B cell (primary cell): ENCODE results near the gene VKORC1. TPM values are rescaled to one million over a fixed set of nuclear protein-coding genes. Genes with fewer than 3 reads are reported as not detected.

Experiments
- ATAC-seq: fragments of 200-7000 bp; cut with Tn5 transposase; one replicate; pipeline ENCODE4 v1.10.0; 2021; ENCODE audit warnings: low read depth, mild to moderate bottlenecking, moderate number of reproducible peaks, moderate library complexity
- CTCF ChIA-PET: fragments of 350-600 bp; sonication (Branson Sonifier 250); formaldehyde crosslinking; loops from one replicate; lab custom pipeline; 2021; ENCODE audit warnings: antibody characterized with exemption, inconsistent platforms; lab: Charles Lee
- POLR2A ChIA-PET: fragments of 350-600 bp; sonication (Branson Sonifier 250); formaldehyde crosslinking; loops from one replicate; lab custom pipeline; 2021; ENCODE audit warnings: antibody characterized with exemption; lab: Charles Lee
- DNase-seq: peaks from one replicate; pipeline ENCODE4 v3.0.0; 2013
- H2AFZ ChIP-seq: 2 replicates; pipeline ENCODE4 v1.6.1; 2012; ENCODE audit warnings: mild to moderate bottlenecking, low read depth, low read length; ENCODE audit not compliant: insufficient read depth, poor library complexity, severe bottlenecking
- H3K27ac ChIP-seq, 2 donors: 1 replicate in 1 of 2; 2 replicates in 1 of 2; pipeline ENCODE4 v1.5.1; 2012 to 2013; ENCODE audit warnings: low read length in 2 of 2, mild to moderate bottlenecking in 2 of 2, moderate library complexity in 1 of 2
- H3K27me3 ChIP-seq, 4 experiments: fragments of 200-600 bp in 1 of 4; sonication (generic) in 1 of 4; replicated peaks in 1 of 4; 1 replicate in 2 of 4; 2 replicates in 2 of 4; pipeline versions ENCODE4 v1.6.1 to v1.7.0; 2013 to 2016; ENCODE audit warnings: low read length in 3 of 4, mild to moderate bottlenecking in 2 of 4, mixed read lengths in 1 of 4, moderate library complexity in 1 of 4; ENCODE audit not compliant: insufficient read depth in 4 of 4, control insufficient read depth in 3 of 4; ENCODE audit errors: control extremely low read depth in 1 of 4
- H3K36me3 ChIP-seq, 2 experiments: replicated peaks in 1 of 2; 1 replicate in 1 of 2; 2 replicates in 1 of 2; pipeline versions ENCODE4 v1.6.1 to v1.7.1; 2013; ENCODE audit warnings: low read length in 1 of 2; ENCODE audit not compliant: insufficient read depth in 2 of 2, control insufficient read depth in 1 of 2; ENCODE audit errors: control extremely low read depth in 1 of 2, extremely low read depth in 1 of 2
- H3K4me1 ChIP-seq, 2 donors: fragments of 200-600 bp in 1 of 2; sonication (generic) in 1 of 2; 1 replicate in 1 of 2; 2 replicates in 1 of 2; pipeline versions ENCODE4 v1.5.1 to v1.6.1; 2013 to 2017; ENCODE audit warnings: low read length in 2 of 2; ENCODE audit not compliant: control insufficient read depth in 2 of 2, insufficient read depth in 2 of 2
- H3K4me2 ChIP-seq: replicated peaks from 2 replicates; pipeline ENCODE3; 2012; ENCODE audit warnings: mild to moderate bottlenecking, low read depth, low read length; ENCODE audit not compliant: poor library complexity, severe bottlenecking
- H3K4me3 ChIP-seq, 5 experiments: fragments of 200-600 bp in 1 of 5; sonication (generic) in 1 of 5; 1 replicate in 3 of 5; 2 replicates in 2 of 5; pipeline versions ENCODE4 v1.5.1 to v1.7.0; 2011 to 2016; ENCODE audit warnings: low read length in 4 of 5, mild to moderate bottlenecking in 4 of 5, low read depth in 2 of 5, control low read depth in 1 of 5, moderate library complexity in 1 of 5; ENCODE audit not compliant: insufficient read depth in 1 of 5; ENCODE audit errors: control extremely low read depth in 1 of 5, extremely low read depth in 1 of 5
- H3K79me2 ChIP-seq: fragments of 200-600 bp; sonication (generic); one replicate; pipeline ENCODE4 v1.6.0; 2016; ENCODE audit warnings: low read length; ENCODE audit not compliant: control insufficient read depth, insufficient read depth
- H3K9ac ChIP-seq: fragments of 200-600 bp; sonication (generic); 2 replicates; pipeline ENCODE4 v1.6.1; 2017; ENCODE audit warnings: mild to moderate bottlenecking, low read length, moderate library complexity
- H3K9me3 ChIP-seq, 3 donors: one replicate each; pipeline versions ENCODE4 v1.6.1 to v1.7.1; 2013; ENCODE audit warnings: low read length in 2 of 3; ENCODE audit not compliant: control insufficient read depth in 2 of 3, insufficient read depth in 1 of 3; ENCODE audit errors: control extremely low read depth in 1 of 3
- H4K20me1 ChIP-seq: 2 replicates; pipeline ENCODE4 v1.6.0; 2012; ENCODE audit warnings: mild to moderate bottlenecking, low read length; ENCODE audit not compliant: insufficient read depth, control insufficient read depth, poor library complexity, severe bottlenecking
- H3K27ac Mint-ChIP-seq: one replicate; pipeline ENCODE4 v1.8.0; 2021; ENCODE audit warnings: mixed read lengths
- H3K27me3 Mint-ChIP-seq: one replicate; pipeline ENCODE4 v1.8.0; 2021; ENCODE audit warnings: mixed read lengths
- H3K4me1 Mint-ChIP-seq: one replicate; pipeline ENCODE4 v1.8.0; 2021; ENCODE audit warnings: mixed read lengths
- H3K4me3 Mint-ChIP-seq: one replicate; pipeline ENCODE4 v1.8.0; 2021; ENCODE audit warnings: mixed read lengths
- H3K9me3 Mint-ChIP-seq: one replicate; pipeline ENCODE4 v1.8.0; 2022; ENCODE audit warnings: mixed read lengths; ENCODE audit not compliant: insufficient read depth
- CTCF ChIP-seq: fragments of 200-600 bp; IDR thresholded peaks from one replicate; pipeline ENCODE4 v1.8.0; 2022; ENCODE audit warnings: antibody characterized with exemption, mild to moderate bottlenecking
- EZH2 ChIP-seq: IDR thresholded peaks from 2 replicates; pipeline ENCODE4 v1.6.1; 2012; ENCODE audit warnings: borderline replicate concordance, low read depth, mild to moderate bottlenecking, moderate library complexity, low read length; ENCODE audit not compliant: insufficient read depth, poor library complexity, severe bottlenecking
- WGBS: methylation state at CpG from one replicate; pipeline ENCODE4 v1.1.5; 2013; ENCODE audit warnings: missing lambda C conversion rate; ENCODE audit not compliant: insufficient coverage; 5-methylcytosine and 5-hydroxymethylcytosine counted together
- intact Hi-C: fragments of 100-400 bp; cut with micrococcal nuclease; formaldehyde crosslinking; loops from one replicate; pipeline ENCODE4 v1.10.0; 2022
- polyA plus RNA-seq: library from polyadenylated mRNA; depleted of rRNA; stranded (reverse); fragments of >200 nt; gene quantifications from 2 replicates; pipeline ENCODE4 v1.2.3, GENCODE V29; 2012
- total RNA-seq, 2 donors: library from RNA; stranded (reverse); fragments of 120-200 nt in 1 of 2; gene quantifications; 1 replicate in 1 of 2; 2 replicates in 1 of 2; pipeline versions ENCODE4 v1.2.3 to v1.2.4, GENCODE V29; 2013 to 2022

Gene VKORC1
- total and polyA plus RNA-seq, 2 donors (not counting 1 experiment from before 2014, with no cell fraction given) = 31.8 to 45.7 TPM

- Histone ChIP-seq H3K27me3 (no peaks in the 10 kb centered on the region), H3K4me3 (no peak overlapping the region), H3K79me2 (no peaks in the 10 kb centered on the region), H3K27ac (no peak overlapping the region), H3K9ac (no peak overlapping the region), H3K4me2 (no peak overlapping the region), H3K4me1 (no peaks in the 10 kb centered on the region), H2AFZ (no peak overlapping the region), H3K36me3 (peaks cover 0 to 14% of the 10 kb centered on the region in 2 experiments), H3K9me3 (no peaks in the 10 kb centered on the region), H4K20me1 (no peaks in the 10 kb centered on the region)
- ChIA-PET CTCF (no interaction called here), POLR2A (interaction anchor here (1.2 kb wide), 1 partner anchor 9 kb away, joined by 3 read pairs; no protein-coding TSS in a partner anchor)
- ATAC-seq = no peak
- H3K27ac Mint-ChIP-seq = no peak overlapping the region
- H3K4me1 Mint-ChIP-seq = no peaks in the 10 kb centered on the region
- no peak overlapping the region for H3K4me3 Mint-ChIP-seq
- DNase-seq = no peak
- WGBS = 100% methylated on average over 2 of the region's 6 CpGs
- intact Hi-C loops = no loop called here
- H3K9me3 Mint-ChIP-seq = no peaks in the 10 kb centered on the region
- H3K27me3 Mint-ChIP-seq = no peaks in the 10 kb centered on the region
- no peak for TF ChIP-seq EZH2
- TF ChIP-seq CTCF = no peak
Observed at GRCh38 chr16:31136287-31136662, 41.7 kb upstream of the VKORC1 start.

- intact Hi-C loops = no loop called here
- no peak for TF ChIP-seq CTCF
- TF ChIP-seq EZH2 = no peak
- no peak within 1 kb of the TSS for H3K4me2 ChIP-seq
- 92% methylated on average over 18 of the region's 22 CpGs for WGBS
- H3K9me3 Mint-ChIP-seq = no peaks in the 10 kb centered on the region
- no peaks in the 10 kb centered on the region for H3K27me3 Mint-ChIP-seq
- POLR2A ChIA-PET = interaction anchor here (1.2 kb wide), 1 partner anchor 8 kb away, joined by 3 read pairs; no protein-coding TSS in a partner anchor
- H3K27ac ChIP-seq = no peak within 1 kb of the TSS
- no peaks in the 10 kb centered on the region for H3K4me1 Mint-ChIP-seq
- no peaks in the 10 kb centered on the region for H3K9me3 ChIP-seq
- H3K79me2 ChIP-seq = no peaks in the 10 kb centered on the region
- H3K36me3 ChIP-seq = peaks cover 0 to 19% of the 10 kb centered on the region in 2 experiments
- no peak within 1 kb of the TSS for H3K4me3 Mint-ChIP-seq
- no peak within 1 kb of the TSS for H3K4me3 ChIP-seq
- H3K27ac Mint-ChIP-seq = no peak within 1 kb of the TSS
- H4K20me1 ChIP-seq = no peaks in the 10 kb centered on the region
- H3K4me1 ChIP-seq = no peaks in the 10 kb centered on the region
- no peak within 1 kb of the TSS for H3K9ac ChIP-seq
- no peaks in the 10 kb centered on the region for H3K27me3 ChIP-seq
- ATAC-seq (no peak), DNase-seq (peak; percentile 5)
- no peak within 1 kb of the TSS for H2AFZ ChIP-seq
- CTCF ChIA-PET = no interaction called here
Observed at GRCh38 chr16:31135535-31136286, 41.1 kb upstream of the VKORC1 start, which contains the start of gene PRSS8. Gene PRSS8, minus strand, starts transcription at chr16:31135727. Its CDS starts 229 bp downstream, at chr16:31135498.
